ENCODE measurements around the gene GID4.

DNA sequence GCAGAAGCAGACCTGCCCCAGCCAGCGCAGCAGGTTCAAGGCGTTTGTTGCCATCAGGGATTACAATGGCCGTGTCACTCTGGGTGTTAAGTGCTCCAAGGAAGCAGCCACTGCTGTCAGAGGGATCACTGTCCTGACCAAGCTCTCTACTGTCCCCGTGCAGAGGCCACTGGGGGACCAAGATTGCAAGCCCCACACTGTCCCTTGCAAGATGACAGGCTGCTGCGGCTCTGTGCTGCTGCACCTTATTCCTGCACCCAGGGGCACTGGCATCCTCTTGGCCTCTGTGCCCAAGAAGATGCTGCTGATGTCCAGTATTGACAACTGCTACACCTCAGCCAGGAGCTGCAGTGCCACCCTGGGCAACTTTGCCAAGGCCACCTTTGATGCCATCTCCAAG, 27.9 kb upstream of the GID4 start:
- TF ChIP-seq USF1 (IDR thresholded peaks at IDR 0.05) (no peak), ZBTB7A (IDR thresholded peaks at IDR 0.05; ENCODE audit: low read depth) (no peak), EP300 (IDR thresholded peaks at IDR 0.05; ENCODE audit: borderline replicate concordance) (no peak), YY1 (IDR thresholded peaks at IDR 0.05; ENCODE audit: low read depth) (no peak), MAX (IDR thresholded peaks at IDR 0.05) (no peak), CEBPB (IDR thresholded peaks at IDR 0.05) (no peak)
